Sigmoid colon (tissue), 4 donors: ENCODE measurements around the gene NUDT3.

ENCODE experiments used
- CTCF ChIP-seq, 4 experiments: fragments of 450-650 bp in 3 of 4; fragments of 200-600 bp in 1 of 4; IDR thresholded peaks; one replicate each; pipeline ENCODE4 v1.5.1; 2016 to 2019; ENCODE audit warnings: antibody characterized with exemption in 4 of 4, mild to moderate bottlenecking in 3 of 4, moderate library complexity in 2 of 4
- EP300 ChIP-seq, 4 donors: sonication (generic); formaldehyde crosslinking; IDR thresholded peaks; one replicate each; pipeline ENCODE4 v1.6.1; 2017; ENCODE audit warnings: antibody characterized with exemption in 4 of 4
- POLR2AphosphoS5 ChIP-seq, 4 donors: sonication (generic); formaldehyde crosslinking; IDR thresholded peaks; one replicate each; pipeline ENCODE4 v1.6.1; 2017; ENCODE audit warnings: antibody characterized with exemption in 4 of 4

- no peak for TF ChIP-seq CTCF (IDR thresholded peaks at IDR 0.05)
- TF ChIP-seq EP300 (IDR thresholded peaks at IDR 0.05), result no peak
- TF ChIP-seq POLR2AphosphoS5 (IDR thresholded peaks at IDR 0.05), result peak in 2 of 4 donors; percentile 6 to 21
Observed at GRCh38 chr6:34235307-34236130, 156.9 kb downstream of the NUDT3 start.
